ENCODE results near the gene GPC6. TPM values are rescaled to one million over a fixed set of nuclear protein-coding genes. Genes with fewer than 3 reads are reported as not detected.

GPC6 gene
- total and polyA plus RNA-seq, 9 of the 15 experiments (the other 6 are each of a cell fraction or from before 2014, with no cell fraction given), result under 0.01 to 0.20 (median 0.01) TPM; not detected in 4

DNA sequence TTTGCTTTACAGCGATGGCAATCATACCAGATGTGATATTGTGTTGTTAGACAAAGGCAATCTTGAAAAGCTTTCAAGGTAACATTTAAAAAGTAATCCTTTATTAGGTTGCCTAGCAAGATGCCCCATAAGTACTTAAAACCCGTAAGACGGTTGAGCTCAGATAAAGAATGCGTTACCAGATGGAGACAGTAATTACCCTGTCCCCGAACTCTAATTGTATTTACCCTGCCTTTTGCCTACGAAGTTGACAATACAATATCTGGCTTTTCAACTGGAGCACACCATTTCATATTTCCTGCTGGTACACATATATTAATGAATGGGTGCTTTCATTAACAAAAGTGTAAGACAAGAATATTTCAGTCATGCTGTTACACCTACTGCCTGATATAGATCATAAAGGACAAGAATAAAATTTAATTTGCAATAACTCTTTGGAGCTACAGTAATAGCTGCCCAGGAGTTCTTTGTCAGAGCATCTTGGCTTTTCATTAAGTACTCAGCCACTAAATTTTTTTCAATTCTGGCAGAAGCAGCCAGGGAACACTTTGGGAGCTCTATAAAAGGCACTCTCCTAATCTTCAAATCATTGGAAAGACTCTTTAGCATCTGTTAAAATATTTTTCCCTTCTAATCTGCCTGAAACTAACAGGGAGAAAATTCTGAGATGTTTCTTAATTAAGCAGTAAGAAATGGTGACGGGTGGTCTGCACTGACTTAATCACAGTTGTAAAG is 1189.1 kb downstream of the GPC6 start:
- H3K9me1 ChIP-seq (ENCODE audit: control insufficient read depth, insufficient read depth, low read length), result no peaks in the 10 kb centered on the region
- H3K4me2 ChIP-seq (ENCODE audit: insufficient read depth, low read length), result no peak overlapping the region
- H3K9ac ChIP-seq (ENCODE audit: insufficient read depth in 1 of 2, low read depth in 2 of 2, low read length in 2 of 2), result no peak overlapping the region
- FAIRE-seq (no peak), ATAC-seq (no peak), DNase-seq (ENCODE audit: extremely low read depth in 1 of 4, low spot score in 3 of 4) (no peak)
- intact Hi-C loops (cut with micrococcal nuclease) (no loop called here), in situ Hi-C loops (cut with MboI) (no loop called here)
- H3K79me2 ChIP-seq (ENCODE audit: control insufficient read depth, insufficient read depth, low read length), result no peaks in the 10 kb centered on the region
- POLR2A ChIA-PET, result no interaction called here
- no peak for TF ChIP-seq SMARCA4 (IDR thresholded peaks at IDR 0.05)
- TF ChIP-seq ZFP1 (CRISPR knock-in tag; IDR thresholded peaks at IDR 0.05), result no peak
- TF ChIP-seq RAD51 (IDR thresholded peaks at IDR 0.05; ENCODE audit: borderline replicate concordance, low read depth), result no peak
- no peak for TF ChIP-seq FOXJ2 (tag; IDR thresholded peaks at IDR 0.05)
- no peak for TF ChIP-seq ZNF3 (CRISPR knock-in tag; IDR thresholded peaks at IDR 0.05)
- no peak for TF ChIP-seq KDM4B (IDR thresholded peaks at IDR 0.05; ENCODE audit: borderline replicate concordance in 2 of 2, low read depth in 1 of 2)
- TF ChIP-seq SAFB (IDR thresholded peaks at IDR 0.05; ENCODE audit: borderline replicate concordance, low read depth, low read length), result no peak
- TF ChIP-seq, protein P1, sequence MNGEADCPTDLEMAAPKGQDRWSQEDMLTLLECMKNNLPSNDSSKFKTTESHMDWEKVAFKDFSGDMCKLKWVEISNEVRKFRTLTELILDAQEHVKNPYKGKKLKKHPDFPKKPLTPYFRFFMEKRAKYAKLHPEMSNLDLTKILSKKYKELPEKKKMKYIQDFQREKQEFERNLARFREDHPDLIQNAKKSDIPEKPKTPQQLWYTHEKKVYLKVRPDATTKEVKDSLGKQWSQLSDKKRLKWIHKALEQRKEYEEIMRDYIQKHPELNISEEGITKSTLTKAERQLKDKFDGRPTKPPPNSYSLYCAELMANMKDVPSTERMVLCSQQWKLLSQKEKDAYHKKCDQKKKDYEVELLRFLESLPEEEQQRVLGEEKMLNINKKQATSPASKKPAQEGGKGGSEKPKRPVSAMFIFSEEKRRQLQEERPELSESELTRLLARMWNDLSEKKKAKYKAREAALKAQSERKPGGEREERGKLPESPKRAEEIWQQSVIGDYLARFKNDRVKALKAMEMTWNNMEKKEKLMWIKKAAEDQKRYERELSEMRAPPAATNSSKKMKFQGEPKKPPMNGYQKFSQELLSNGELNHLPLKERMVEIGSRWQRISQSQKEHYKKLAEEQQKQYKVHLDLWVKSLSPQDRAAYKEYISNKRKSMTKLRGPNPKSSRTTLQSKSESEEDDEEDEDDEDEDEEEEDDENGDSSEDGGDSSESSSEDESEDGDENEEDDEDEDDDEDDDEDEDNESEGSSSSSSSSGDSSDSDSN (IDR thresholded peaks at IDR 0.05; ENCODE audit: borderline replicate concordance in 1 of 2, low read depth in 2 of 2, low read length in 2 of 2), result no peak
- TF ChIP-seq NFIX (CRISPR knock-in tag; IDR thresholded peaks at IDR 0.05; ENCODE audit: low read depth), result no peak
- no TSS peak for BruUV-seq (replicated peaks)
- H3K9me3 ChIP-seq (replicated peaks; ENCODE audit: control insufficient read depth, insufficient read depth, low read depth, low read length), result no peaks in the 10 kb centered on the region
- no peaks in the 10 kb centered on the region for H3K4me1 ChIP-seq (replicated peaks in 1 of 2; ENCODE audit: control insufficient read depth in 2 of 2, insufficient read depth in 2 of 2, low read length in 2 of 2)
- H2AFZ ChIP-seq (ENCODE audit: low read depth, low read length), result no peak overlapping the region
- WGBS (ENCODE audit: insufficient coverage, low coverage, missing lambda C conversion rate), result 2% methylated on average over 7 of the region's 7 CpGs
- H3K27me3 ChIP-seq (ENCODE audit: control insufficient read depth in 2 of 2, insufficient read depth in 2 of 2, low read length in 2 of 2), result no peaks in the 10 kb centered on the region
- no peaks in the 10 kb centered on the region for H3K36me3 ChIP-seq (ENCODE audit: control insufficient read depth, insufficient read depth, low read length)
- CTCF ChIA-PET (ENCODE audit: low intra/inter-chr PET ratio), result no interaction called here
- no peaks in the 10 kb centered on the region for H4K20me1 ChIP-seq (replicated peaks; ENCODE audit: control insufficient read depth, insufficient read depth, low read length)
- H3K27ac ChIP-seq (ENCODE audit: extremely low read depth, low read depth, low read length), result no peak overlapping the region
- no peak overlapping the region for H3K4me3 ChIP-seq
